Erythroblast (primary cell): ENCODE data around the gene CSF3R.

Experiments
- GATA1 ChIP-seq: IDR thresholded peaks from 2 replicates; pipeline ENCODE4 v1.6.1; 2011; ENCODE audit warnings: low read depth, mild to moderate bottlenecking, control low read depth, low read length, moderate library complexity
- POLR2A ChIP-seq: IDR thresholded peaks from 2 replicates; pipeline ENCODE4 v1.6.1; 2011; ENCODE audit warnings: mild to moderate bottlenecking, low read length

- no peak for TF ChIP-seq POLR2A
- TF ChIP-seq GATA1 = no peak
These were observed 19.9 kb upstream of the CSF3R start for GRCh38 chr1:36502616-36503015.
